ENCODE data around the gene C9.
"Not testable (repeated sequence)": the region's sequence is repeated elsewhere in the genome, so short reads cannot be mapped to it uniquely, and the experiment has no call there.

Gene C9

GRCh38 chr5:39255406-39255805 lies 108.9 kb downstream of the C9 start:
- DNase-seq, result no peak

GRCh38 chr5:39254671-39255070 lies 109.6 kb downstream of the C9 start:
- no peak for DNase-seq

GRCh38 chr5:39253196-39253595 lies 111.1 kb downstream of the C9 start:
- DNase-seq, result no peak

- DNase-seq, result no peak
Observed at GRCh38 chr5:39249564-39250274, 114.6 kb downstream of the C9 start.

GRCh38 chr5:39249069-39249468 lies 115.2 kb downstream of the C9 start:
- no peak for DNase-seq

- no peak for DNase-seq
Observed at GRCh38 chr5:39240750-39241149, 123.5 kb downstream of the C9 start.

- no peak for DNase-seq
Observed at GRCh38 chr5:39238366-39239105, 125.8 kb downstream of the C9 start.

- no peak for DNase-seq
Observed at GRCh38 chr5:39236718-39237117, 127.6 kb downstream of the C9 start.

- DNase-seq, result no peak
Observed at GRCh38 chr5:39235648-39236047, 128.6 kb downstream of the C9 start.

GRCh38 chr5:39234494-39234893 lies 129.8 kb downstream of the C9 start:
- DNase-seq, result not testable (repeated sequence)
